ENCODE results near the gene ZGPAT. TPM values are rescaled to one million over a fixed set of nuclear protein-coding genes. Genes with fewer than 3 reads are reported as not detected.

ZGPAT gene
- total and polyA plus RNA-seq, 2 of the 13 experiments (the other 11 are each of a cell fraction or from before 2014, with no cell fraction given): 23.0 to 41.9 TPM

DNA sequence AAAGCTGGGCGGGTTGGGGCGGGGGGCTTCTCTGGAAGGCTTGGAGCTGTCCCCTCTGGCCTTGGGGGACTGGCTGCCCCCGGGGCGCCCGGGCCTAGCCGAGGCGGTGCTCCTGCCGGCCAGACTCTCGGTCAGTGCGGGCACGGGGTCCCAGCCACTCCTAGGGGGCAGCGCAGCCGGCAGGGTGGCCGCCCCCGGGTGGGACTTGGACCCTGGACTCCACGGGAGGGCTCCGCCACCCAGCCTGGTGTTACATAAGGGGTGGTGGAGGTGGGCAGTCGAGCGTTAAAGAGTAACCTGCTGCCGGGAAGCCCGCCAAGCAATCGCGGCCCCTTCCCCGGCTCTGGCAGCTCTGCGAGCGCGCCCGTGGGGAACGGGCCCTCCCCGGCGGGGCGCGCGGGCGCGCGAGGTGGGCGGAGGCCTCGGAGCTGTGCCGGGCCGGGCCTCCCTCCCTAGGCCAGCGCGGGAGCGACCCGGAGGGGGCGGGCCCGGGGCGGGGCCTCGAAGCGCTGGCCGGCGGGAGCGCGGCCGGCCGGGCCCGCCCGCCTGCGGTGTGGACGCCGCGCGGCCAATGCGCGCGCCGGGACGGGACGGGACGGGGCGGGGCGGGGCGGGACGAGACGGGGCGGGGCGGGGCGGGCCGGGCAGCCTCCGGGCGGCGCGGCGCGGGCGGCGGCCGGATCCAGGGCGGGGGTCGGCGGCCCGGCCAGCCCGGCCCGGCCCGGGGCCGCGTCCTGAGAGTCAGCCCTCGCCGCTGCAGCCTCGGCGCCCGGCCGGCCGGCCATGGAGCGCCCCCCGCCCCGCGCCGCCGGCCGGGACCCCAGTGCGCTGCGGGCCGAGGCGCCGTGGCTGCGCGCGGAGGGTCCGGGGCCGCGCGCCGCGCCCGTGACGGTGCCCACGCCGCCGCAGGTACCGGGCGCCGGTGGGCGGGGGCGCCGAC, 31.6 kb downstream of the ZGPAT start, which contains the start of gene SLC2A4RG (continued):
- TF ChIP-seq, protein P1, sequence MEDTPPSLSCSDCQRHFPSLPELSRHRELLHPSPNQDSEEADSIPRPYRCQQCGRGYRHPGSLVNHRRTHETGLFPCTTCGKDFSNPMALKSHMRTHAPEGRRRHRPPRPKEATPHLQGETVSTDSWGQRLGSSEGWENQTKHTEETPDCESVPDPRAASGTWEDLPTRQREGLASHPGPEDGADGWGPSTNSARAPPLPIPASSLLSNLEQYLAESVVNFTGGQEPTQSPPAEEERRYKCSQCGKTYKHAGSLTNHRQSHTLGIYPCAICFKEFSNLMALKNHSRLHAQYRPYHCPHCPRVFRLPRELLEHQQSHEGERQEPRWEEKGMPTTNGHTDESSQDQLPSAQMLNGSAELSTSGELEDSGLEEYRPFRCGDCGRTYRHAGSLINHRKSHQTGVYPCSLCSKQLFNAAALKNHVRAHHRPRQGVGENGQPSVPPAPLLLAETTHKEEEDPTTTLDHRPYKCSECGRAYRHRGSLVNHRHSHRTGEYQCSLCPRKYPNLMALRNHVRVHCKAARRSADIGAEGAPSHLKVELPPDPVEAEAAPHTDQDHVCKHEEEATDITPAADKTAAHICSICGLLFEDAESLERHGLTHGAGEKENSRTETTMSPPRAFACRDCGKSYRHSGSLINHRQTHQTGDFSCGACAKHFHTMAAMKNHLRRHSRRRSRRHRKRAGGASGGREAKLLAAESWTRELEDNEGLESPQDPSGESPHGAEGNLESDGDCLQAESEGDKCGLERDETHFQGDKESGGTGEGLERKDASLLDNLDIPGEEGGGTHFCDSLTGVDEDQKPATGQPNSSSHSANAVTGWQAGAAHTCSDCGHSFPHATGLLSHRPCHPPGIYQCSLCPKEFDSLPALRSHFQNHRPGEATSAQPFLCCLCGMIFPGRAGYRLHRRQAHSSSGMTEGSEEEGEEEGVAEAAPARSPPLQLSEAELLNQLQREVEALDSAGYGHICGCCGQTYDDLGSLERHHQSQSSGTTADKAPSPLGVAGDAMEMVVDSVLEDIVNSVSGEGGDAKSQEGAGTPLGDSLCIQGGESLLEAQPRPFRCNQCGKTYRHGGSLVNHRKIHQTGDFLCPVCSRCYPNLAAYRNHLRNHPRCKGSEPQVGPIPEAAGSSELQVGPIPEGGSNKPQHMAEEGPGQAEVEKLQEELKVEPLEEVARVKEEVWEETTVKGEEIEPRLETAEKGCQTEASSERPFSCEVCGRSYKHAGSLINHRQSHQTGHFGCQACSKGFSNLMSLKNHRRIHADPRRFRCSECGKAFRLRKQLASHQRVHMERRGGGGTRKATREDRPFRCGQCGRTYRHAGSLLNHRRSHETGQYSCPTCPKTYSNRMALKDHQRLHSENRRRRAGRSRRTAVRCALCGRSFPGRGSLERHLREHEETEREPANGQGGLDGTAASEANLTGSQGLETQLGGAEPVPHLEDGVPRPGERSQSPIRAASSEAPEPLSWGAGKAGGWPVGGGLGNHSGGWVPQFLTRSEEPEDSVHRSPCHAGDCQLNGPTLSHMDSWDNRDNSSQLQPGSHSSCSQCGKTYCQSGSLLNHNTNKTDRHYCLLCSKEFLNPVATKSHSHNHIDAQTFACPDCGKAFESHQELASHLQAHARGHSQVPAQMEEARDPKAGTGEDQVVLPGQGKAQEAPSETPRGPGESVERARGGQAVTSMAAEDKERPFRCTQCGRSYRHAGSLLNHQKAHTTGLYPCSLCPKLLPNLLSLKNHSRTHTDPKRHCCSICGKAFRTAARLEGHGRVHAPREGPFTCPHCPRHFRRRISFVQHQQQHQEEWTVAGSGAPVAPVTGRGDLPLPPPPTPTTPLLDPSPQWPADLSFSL (CRISPR knock-in tag; IDR thresholded peaks at IDR 0.05): no peak
- 0 out of 2 replicates have a peak, but pooled peaks have one; percentile 34 for TF ChIP-seq FOXM1 (CRISPR knock-in tag; IDR thresholded peaks at IDR 0.05)
- TF ChIP-seq MBNL3 (CRISPR knock-in tag; conservative IDR thresholded peaks at IDR 0.05): no peak
- no peak; the same call in 1 of the 2 replicates for TF ChIP-seq ZNF589 (CRISPR knock-in tag; conservative IDR thresholded peaks at IDR 0.05)
- peak; percentile 90; the same call in 1 of the 2 replicates for TF ChIP-seq ZMAT3 (CRISPR knock-in tag; conservative IDR thresholded peaks at IDR 0.05)
- no peak for TF ChIP-seq THYN1 (CRISPR knock-in tag; IDR thresholded peaks at IDR 0.05; ENCODE audit: borderline replicate concordance, low read depth)
- no peak for TF ChIP-seq ZNF30 (CRISPR knock-in tag; IDR thresholded peaks at IDR 0.05)
- TF ChIP-seq CAMTA2 (CRISPR knock-in tag; IDR thresholded peaks at IDR 0.05; ENCODE audit: borderline replicate concordance): no peak
- TF ChIP-seq ZNF382 (CRISPR knock-in tag; IDR thresholded peaks at IDR 0.05; ENCODE audit: borderline replicate concordance): no peak
- no peak; the same call in 1 of the 2 replicates for TF ChIP-seq SNAPC2 (CRISPR knock-in tag; IDR thresholded peaks at IDR 0.05)
- no peak for TF ChIP-seq NCOA5 (CRISPR knock-in tag; IDR thresholded peaks at IDR 0.05)
- TF ChIP-seq CENPX (CRISPR knock-in tag; IDR thresholded peaks at IDR 0.05): no peak
- TF ChIP-seq ZNF775 (CRISPR knock-in tag; IDR thresholded peaks at IDR 0.05; ENCODE audit: borderline replicate concordance): no peak
- peak; percentile 94; the same call in 1 of the 2 replicates for TF ChIP-seq MAF1 (CRISPR knock-in tag; IDR thresholded peaks at IDR 0.05; ENCODE audit: borderline replicate concordance)
- peak; percentile 82 for TF ChIP-seq ZNF296 (CRISPR knock-in tag; conservative IDR thresholded peaks at IDR 0.05)
- TF ChIP-seq MAFG (CRISPR knock-in tag; IDR thresholded peaks at IDR 0.05): peak; percentile 64; the same call in 1 of the 2 replicates
- TF ChIP-seq PHF20 (CRISPR knock-in tag; IDR thresholded peaks at IDR 0.05): no peak
- no peak for TF ChIP-seq PRMT3 (CRISPR knock-in tag; IDR thresholded peaks at IDR 0.05; ENCODE audit: borderline replicate concordance, low read depth)
- peak; percentile 95 for TF ChIP-seq HNRNPUL1 (IDR thresholded peaks at IDR 0.05; ENCODE audit: low read depth, low read length)
- TF ChIP-seq STAG1 (CRISPR knock-in tag; IDR thresholded peaks at IDR 0.05): peak; percentile 46
- TF ChIP-seq MBD4 (IDR thresholded peaks at IDR 0.05; ENCODE audit: borderline replicate concordance, low read length): no peak
- TF ChIP-seq, protein P2, sequence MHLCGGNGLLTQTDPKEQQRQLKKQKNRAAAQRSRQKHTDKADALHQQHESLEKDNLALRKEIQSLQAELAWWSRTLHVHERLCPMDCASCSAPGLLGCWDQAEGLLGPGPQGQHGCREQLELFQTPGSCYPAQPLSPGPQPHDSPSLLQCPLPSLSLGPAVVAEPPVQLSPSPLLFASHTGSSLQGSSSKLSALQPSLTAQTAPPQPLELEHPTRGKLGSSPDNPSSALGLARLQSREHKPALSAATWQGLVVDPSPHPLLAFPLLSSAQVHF (CRISPR knock-in tag; IDR thresholded peaks at IDR 0.05): no peak; the same call in 1 of the 2 replicates
- TF ChIP-seq RBFOX2 (IDR thresholded peaks at IDR 0.05; ENCODE audit: low read depth, low read length): peak; percentile 98
- peak; percentile 84 for TF ChIP-seq ZNF605 (CRISPR knock-in tag; IDR thresholded peaks at IDR 0.05)
